ENCODE results near the gene GRM2. TPM values are rescaled to one million over a fixed set of nuclear protein-coding genes. Genes with fewer than 3 reads are reported as not detected.
"Not testable (repeated sequence)": the region's sequence is repeated elsewhere in the genome, so short reads cannot be mapped to it uniquely, and the experiment has no call there.

The GRM2 gene
- total and polyA plus RNA-seq, 7 donors, result under 0.01 to 1.3 (median 0.13) TPM; not detected in 3

DNA sequence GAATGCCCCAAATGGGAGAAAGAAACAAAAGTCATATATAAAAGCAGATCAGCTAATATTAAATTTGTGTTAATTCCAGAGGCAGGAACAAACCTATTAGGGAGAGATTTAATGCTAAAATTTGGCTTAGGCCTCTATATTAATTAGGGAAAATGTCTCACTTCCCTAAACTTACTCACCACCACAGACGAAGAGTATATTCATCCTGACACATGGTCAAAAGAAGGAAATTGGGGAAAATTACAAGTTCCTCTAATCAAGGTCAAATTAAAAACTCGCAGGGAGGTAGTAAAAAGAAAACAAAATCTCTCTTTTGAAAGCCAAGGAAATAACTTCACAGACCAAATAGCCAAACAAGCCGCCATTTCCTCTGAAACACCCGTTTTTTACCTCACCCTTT lies 32.2 kb downstream of the GRM2 start:
- Histone ChIP-seq H3K27ac (no peak overlapping the region), H3K4me3 (no peak overlapping the region), H3K36me3 (no peaks in the 10 kb centered on the region), H3K4me1 (no peaks in the 10 kb centered on the region), H3K9me3 (no peaks in the 10 kb centered on the region), H3K27me3 (peaks cover 0 to 6% (median 3%) of the 10 kb centered on the region in 3 donors)
- intact Hi-C loops (cut with DNase I), result no loop called here
- TF ChIP-seq CTCF (IDR thresholded peaks at IDR 0.05), result no peak
- no peak for TF ChIP-seq POLR2A (IDR thresholded peaks at IDR 0.05)
- no peak for TF ChIP-seq POLR2AphosphoS5 (IDR thresholded peaks at IDR 0.05)
- no peak for TF ChIP-seq EP300 (IDR thresholded peaks at IDR 0.05)
- DNase-seq, result no peak
- WGBS, 2 donors, result 57 to 61% methylated on average over 4 of the region's 4 CpGs

DNA sequence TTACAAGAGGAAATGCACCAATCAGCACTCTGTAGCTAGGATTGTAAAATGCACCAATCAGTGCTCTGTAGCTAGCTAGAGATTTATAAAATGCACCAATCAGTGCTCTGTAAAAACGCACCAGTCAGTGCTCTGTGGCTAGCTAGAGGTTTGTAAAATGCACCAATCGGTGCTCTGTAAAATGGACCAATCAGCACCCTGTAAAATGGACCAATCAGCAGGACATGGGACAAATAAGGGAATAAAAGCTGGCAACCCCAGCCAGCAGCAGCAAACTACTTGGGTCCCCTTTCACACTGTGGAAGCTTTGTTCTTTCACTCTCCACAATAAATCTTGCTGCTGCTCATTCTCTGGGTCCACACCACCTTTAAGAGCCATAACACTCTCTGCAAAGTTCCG lies 35.5 kb downstream of the GRM2 start:
- H3K4me3 ChIP-seq; H3K27ac ChIP-seq; H3K27me3 ChIP-seq; intact Hi-C loops (cut with DNase I); H3K36me3 ChIP-seq; H3K4me1 ChIP-seq; DNase-seq; H3K9me3 ChIP-seq: not testable (repeated sequence)
- WGBS, 2 donors, result 87 to 93% methylated on average over 3 of the region's 3 CpGs

DNA sequence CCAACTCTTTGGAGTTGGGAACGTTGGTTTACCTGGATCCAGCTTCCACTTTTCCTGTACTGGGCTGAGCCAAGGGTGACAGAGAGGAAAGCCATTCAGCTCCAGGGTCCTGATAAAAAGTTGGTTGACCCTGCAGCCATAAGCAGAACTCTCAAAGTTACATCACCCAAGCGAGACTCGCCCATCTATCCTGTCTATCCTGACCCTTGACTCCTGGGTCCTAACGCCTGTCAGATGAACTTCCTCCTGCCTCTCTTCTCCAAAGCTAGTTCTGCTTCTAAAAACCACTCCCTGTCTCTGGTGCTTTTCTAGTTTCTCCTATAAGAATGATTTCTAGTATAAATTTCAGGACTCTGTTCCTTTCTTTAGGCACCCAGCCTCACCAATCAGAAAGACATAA lies 36.1 kb downstream of the GRM2 start:
- H3K9me3 ChIP-seq; intact Hi-C loops (cut with DNase I); H3K4me1 ChIP-seq; H3K27me3 ChIP-seq; H3K27ac ChIP-seq; H3K4me3 ChIP-seq; H3K36me3 ChIP-seq; DNase-seq: not testable (repeated sequence)
- 36 to 59% methylated on average over 4 of the region's 4 CpGs for WGBS, 2 donors

GRCh38 chr3:51747840-51748239 lies 41.0 kb downstream of the GRM2 start:
- Histone ChIP-seq H3K4me3 (no peak overlapping the region), H3K27ac (no peak overlapping the region), H3K27me3 (no peaks in the 10 kb centered on the region), H3K9me3 (no peaks in the 10 kb centered on the region), H3K36me3 (no peaks in the 10 kb centered on the region), H3K4me1 (no peaks in the 10 kb centered on the region)
- DNase-seq, result no peak
- intact Hi-C loops (cut with DNase I), result no loop called here
- no peak for TF ChIP-seq POLR2AphosphoS5 (IDR thresholded peaks at IDR 0.05)
- no peak for TF ChIP-seq CTCF (IDR thresholded peaks at IDR 0.05)
- TF ChIP-seq EP300 (IDR thresholded peaks at IDR 0.05), result no peak
- TF ChIP-seq POLR2A (IDR thresholded peaks at IDR 0.05), result no peak

GRCh38 chr3:51748327-51748726 lies 41.5 kb downstream of the GRM2 start:
- Histone ChIP-seq H3K4me3 (no peak overlapping the region), H3K9me3 (no peaks in the 10 kb centered on the region), H3K27me3 (no peaks in the 10 kb centered on the region), H3K4me1 (no peaks in the 10 kb centered on the region), H3K27ac (no peak overlapping the region), H3K36me3 (no peaks in the 10 kb centered on the region)
- intact Hi-C loops (cut with DNase I), result no loop called here
- 56 to 71% methylated on average over 1 of the region's 1 CpG for WGBS, 2 donors
- no peak for DNase-seq
- no peak for TF ChIP-seq POLR2A (IDR thresholded peaks at IDR 0.05)

DNA sequence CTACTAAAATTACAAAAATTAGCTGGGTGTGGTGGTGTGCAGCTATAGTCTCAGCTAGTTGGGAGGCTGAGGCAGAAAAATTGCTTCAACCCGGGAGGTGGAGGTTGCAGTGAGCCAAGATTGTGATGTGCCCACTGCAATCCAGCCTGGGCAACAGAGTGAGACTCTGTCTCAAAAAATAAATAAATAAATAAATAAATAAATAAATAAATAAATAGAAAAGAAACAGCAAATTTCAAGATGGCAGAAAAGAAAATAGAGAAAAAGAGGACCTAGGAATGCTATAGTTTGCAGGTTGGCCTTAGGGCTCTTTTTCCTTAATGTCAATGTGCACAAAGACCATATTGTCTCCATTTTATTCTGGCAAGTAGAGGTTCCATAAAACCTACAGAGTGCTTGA lies 44.0 kb downstream of the GRM2 start:
- Histone ChIP-seq H3K27me3 (no peaks in the 10 kb centered on the region), H3K4me3 (no peak overlapping the region), H3K36me3 (no peaks in the 10 kb centered on the region), H3K4me1 (no peaks in the 10 kb centered on the region), H3K9me3 (no peaks in the 10 kb centered on the region), H3K27ac (no peak overlapping the region)
- TF ChIP-seq EP300 (IDR thresholded peaks at IDR 0.05) (no peak), POLR2AphosphoS5 (IDR thresholded peaks at IDR 0.05) (no peak), POLR2A (IDR thresholded peaks at IDR 0.05) (no peak), CTCF (IDR thresholded peaks at IDR 0.05) (no peak)
- DNase-seq, result no peak
- WGBS, 2 donors, result 92% methylated on average over 1 of the region's 1 CpG
- intact Hi-C loops (cut with DNase I), result no loop called here
